ENCODE data around the gene SDK2.

DNA sequence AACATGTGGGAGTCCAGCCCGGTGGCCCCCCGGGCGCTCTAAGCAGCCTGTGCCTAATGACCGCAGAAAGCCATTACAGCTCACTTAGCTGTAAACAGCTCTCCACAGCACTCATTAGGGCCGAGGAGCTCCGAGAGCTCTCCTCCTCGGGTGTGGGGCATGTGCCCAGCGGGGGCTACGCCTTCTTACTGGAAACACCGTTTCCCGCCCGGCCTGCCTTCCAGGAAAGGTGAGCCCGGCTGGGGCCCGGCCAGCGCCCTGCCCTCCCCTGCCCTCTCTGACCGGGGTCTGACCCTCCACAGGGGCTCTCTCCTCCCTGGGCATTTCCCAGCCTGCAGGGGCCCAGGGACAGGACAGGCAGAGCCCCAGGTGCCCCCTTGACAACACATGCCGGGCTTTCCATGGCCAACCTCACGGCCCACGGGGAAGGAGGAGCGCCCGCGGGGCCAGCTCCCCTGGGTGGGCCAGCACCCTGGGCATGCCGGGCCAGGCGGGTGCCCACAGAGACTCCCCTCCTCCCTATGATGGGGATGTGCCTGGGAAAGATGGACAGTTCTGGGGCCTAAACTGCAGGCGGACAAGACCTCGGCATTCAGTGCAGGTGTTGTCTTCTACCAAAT lies 72.6 kb downstream of the SDK2 start:
- TF ChIP-seq, protein P1, sequence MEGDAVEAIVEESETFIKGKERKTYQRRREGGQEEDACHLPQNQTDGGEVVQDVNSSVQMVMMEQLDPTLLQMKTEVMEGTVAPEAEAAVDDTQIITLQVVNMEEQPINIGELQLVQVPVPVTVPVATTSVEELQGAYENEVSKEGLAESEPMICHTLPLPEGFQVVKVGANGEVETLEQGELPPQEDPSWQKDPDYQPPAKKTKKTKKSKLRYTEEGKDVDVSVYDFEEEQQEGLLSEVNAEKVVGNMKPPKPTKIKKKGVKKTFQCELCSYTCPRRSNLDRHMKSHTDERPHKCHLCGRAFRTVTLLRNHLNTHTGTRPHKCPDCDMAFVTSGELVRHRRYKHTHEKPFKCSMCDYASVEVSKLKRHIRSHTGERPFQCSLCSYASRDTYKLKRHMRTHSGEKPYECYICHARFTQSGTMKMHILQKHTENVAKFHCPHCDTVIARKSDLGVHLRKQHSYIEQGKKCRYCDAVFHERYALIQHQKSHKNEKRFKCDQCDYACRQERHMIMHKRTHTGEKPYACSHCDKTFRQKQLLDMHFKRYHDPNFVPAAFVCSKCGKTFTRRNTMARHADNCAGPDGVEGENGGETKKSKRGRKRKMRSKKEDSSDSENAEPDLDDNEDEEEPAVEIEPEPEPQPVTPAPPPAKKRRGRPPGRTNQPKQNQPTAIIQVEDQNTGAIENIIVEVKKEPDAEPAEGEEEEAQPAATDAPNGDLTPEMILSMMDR (IDR thresholded peaks at IDR 0.05): no peak
- TF ChIP-seq EP300 (IDR thresholded peaks at IDR 0.05) (no peak), POLR2A (IDR thresholded peaks at IDR 0.05) (no peak)

Data from ovary (tissue), 3 donors.